HepG2 (cell line): ENCODE results near the gene TTC32. TPM values are rescaled to one million over a fixed set of nuclear protein-coding genes. Genes with fewer than 3 reads are reported as not detected.
A peak's percentile ranks its signal among the peaks of the same experiment; 100 is the strongest.

Experiments used
- ASH2L ChIP-seq: fragments of 300-600, 200-600 bp; sonication (generic); IDR thresholded peaks from 2 replicates; pipeline ENCODE4 v1.7.0; 2017; ENCODE audit warnings: low read depth, mild to moderate bottlenecking, moderate library complexity, mixed read lengths, low read length; ENCODE audit not compliant: insufficient read length
- ATRX ChIP-seq: sonication (generic); formaldehyde crosslinking; IDR thresholded peaks from 2 replicates; pipeline ENCODE4 v1.4.0; 2020; ENCODE audit warnings: missing genetic modification reagents, borderline replicate concordance
- BRD4 ChIP-seq: sonication (generic); formaldehyde crosslinking; IDR thresholded peaks from 2 replicates; pipeline ENCODE4 v1.4.0; 2020; ENCODE audit warnings: missing genetic modification reagents
- EP300 ChIP-seq, 3 experiments: sonication (generic) in 1 of 3; formaldehyde crosslinking in 1 of 3; IDR thresholded peaks; 2 replicates each; pipeline versions ENCODE4 v1.5.1 to v1.6.1; 2011 to 2020; ENCODE audit warnings: low read depth in 2 of 3, low read length in 2 of 3, borderline replicate concordance in 1 of 3, improper control_type of control experiment in 1 of 3, mild to moderate bottlenecking in 1 of 3, missing genetic modification reagents in 1 of 3, moderate library complexity in 1 of 3
- GZF1 ChIP-seq: sonication (generic); formaldehyde crosslinking; IDR thresholded peaks from 2 replicates; pipeline ENCODE4 v1.5.1; 2020; ENCODE audit warnings: mild to moderate bottlenecking, missing genetic modification reagents
- POGZ ChIP-seq: sonication (generic); formaldehyde crosslinking; IDR thresholded peaks from 2 replicates; pipeline ENCODE4 v1.4.0; 2020; ENCODE audit warnings: mild to moderate bottlenecking, missing genetic modification reagents
- SOX13 ChIP-seq, 3 experiments: fragments of 450-650 bp in 1 of 3; sonication (generic) in 1 of 3; formaldehyde crosslinking in 1 of 3; IDR thresholded peaks in 2 of 3; conservative IDR thresholded peaks in 1 of 3; 2 replicates each; pipeline versions ENCODE4 v1.5.0 to v1.6.1; 2016 to 2020; ENCODE audit warnings: antibody characterized with exemption in 1 of 3, mild to moderate bottlenecking in 1 of 3, missing compliant biosample characterization in 1 of 3, missing genetic modification reagents in 1 of 3, moderate library complexity in 1 of 3
- ZFYVE20 ChIP-seq: sonication (generic); formaldehyde crosslinking; IDR thresholded peaks from 2 replicates; pipeline ENCODE4 v1.8.0; 2023; ENCODE audit warnings: low read depth, mild to moderate bottlenecking, moderate library complexity, missing genetic modification reagents, borderline replicate concordance
- ZNF3 ChIP-seq: IDR thresholded peaks from 2 replicates; pipeline ENCODE4 v1.7.0; 2017; ENCODE audit warnings: inconsistent platforms
- polyA plus RNA-seq, 8 experiments: library from polyadenylated mRNA; depleted of rRNA in 3 of 8; stranded (reverse) in 7 of 8; unstranded in 1 of 8; fragments of >200 nt; fragmentation: Illumina TruSeq in 4 of 8; extraction: Trizol in 4 of 8; gene quantifications; 2 replicates each; pipeline versions ENCODE4 v1.2.1 to v1.2.3, GENCODE V29; 2011 to 2016; ENCODE audit warnings: low read depth in 4 of 8, missing spikeins in 1 of 8, mixed read lengths in 1 of 8; ENCODE audit not compliant: insufficient read depth in 1 of 8
- total RNA-seq, 5 experiments: library from RNA; depleted of rRNA; stranded (reverse); fragments of >200 nt; fragmentation: Illumina TruSeq; extraction: Trizol; gene quantifications; 2 replicates each; pipeline ENCODE4 v1.2.3, GENCODE V29; 2016; ENCODE audit warnings: low read depth in 1 of 5
- TF ChIP-seq, protein P1 (sequence below), 2 experiments: sonication (generic) in 1 of 2; formaldehyde crosslinking in 1 of 2; IDR thresholded peaks; 2 replicates each; pipeline versions ENCODE4 v1.6.1 to v1.9.0; 2014 to 2022; ENCODE audit warnings: antibody characterized with exemption in 1 of 2, borderline replicate concordance in 1 of 2, inconsistent platforms in 1 of 2, low read depth in 1 of 2, missing genetic modification reagents in 1 of 2
- TF ChIP-seq, protein P2 (sequence below): sonication (generic); formaldehyde crosslinking; conservative IDR thresholded peaks from 2 replicates; pipeline ENCODE4 v1.4.0; 2020; ENCODE audit warnings: mild to moderate bottlenecking, missing genetic modification reagents, moderate library complexity
- TF ChIP-seq, protein P3 (sequence below): sonication (generic); formaldehyde crosslinking; IDR thresholded peaks from 2 replicates; pipeline ENCODE4 v1.8.0; 2022; ENCODE audit warnings: missing genetic modification reagents, mild to moderate bottlenecking, borderline replicate concordance
- TF ChIP-seq, protein P4 (sequence below): IDR thresholded peaks from 2 replicates; pipeline ENCODE4 v1.6.1; 2016; ENCODE audit warnings: low read depth, control low read depth

The TTC32 gene
- total and polyA plus RNA-seq, 2 of the 13 experiments (the other 11 are each of a cell fraction or from before 2014, with no cell fraction given) = 21.6 to 38.3 TPM

DNA sequence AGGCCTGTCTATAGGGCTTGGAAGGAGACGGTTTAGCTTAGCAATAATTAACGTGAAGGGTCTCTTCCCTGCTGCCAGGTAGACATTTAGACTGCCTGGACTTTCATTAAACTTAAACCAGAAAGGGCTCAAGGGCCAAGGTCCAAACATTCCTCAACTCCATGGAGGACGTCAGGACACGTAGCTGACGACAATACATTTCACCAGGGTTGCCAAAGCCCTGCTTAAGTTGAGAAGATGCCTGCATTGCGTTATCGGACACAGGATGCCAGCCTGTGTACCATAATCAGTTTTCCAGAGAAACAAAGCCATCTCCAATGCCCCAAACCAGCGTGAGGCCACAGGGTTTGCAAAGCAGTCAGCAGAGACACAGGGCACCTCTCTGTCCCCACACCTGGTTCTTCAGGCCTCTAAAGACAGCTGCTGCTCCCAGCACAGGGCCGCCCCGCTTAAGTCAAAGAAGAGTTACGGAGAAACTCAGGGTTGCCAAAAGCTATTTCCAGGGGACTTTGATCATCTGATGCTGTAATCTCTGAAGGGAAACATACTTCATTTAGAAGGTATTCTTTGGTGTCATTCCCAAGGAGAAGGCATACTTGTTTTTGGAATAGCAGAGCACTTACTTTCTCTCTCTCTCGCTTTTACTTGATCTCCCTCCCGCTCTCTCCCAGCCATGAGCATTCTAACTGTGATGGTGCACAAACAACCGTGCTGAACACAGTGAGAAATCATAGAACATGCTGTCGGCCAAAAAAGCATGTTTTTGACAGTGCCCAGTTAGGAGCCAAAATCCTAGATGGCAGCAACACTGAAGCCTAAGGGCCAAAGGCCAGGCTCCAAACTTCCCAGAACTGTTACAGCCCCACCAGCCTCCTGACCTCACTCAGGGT lies 46.0 kb downstream of the TTC32 start (continued):
- TF ChIP-seq, protein P1, sequence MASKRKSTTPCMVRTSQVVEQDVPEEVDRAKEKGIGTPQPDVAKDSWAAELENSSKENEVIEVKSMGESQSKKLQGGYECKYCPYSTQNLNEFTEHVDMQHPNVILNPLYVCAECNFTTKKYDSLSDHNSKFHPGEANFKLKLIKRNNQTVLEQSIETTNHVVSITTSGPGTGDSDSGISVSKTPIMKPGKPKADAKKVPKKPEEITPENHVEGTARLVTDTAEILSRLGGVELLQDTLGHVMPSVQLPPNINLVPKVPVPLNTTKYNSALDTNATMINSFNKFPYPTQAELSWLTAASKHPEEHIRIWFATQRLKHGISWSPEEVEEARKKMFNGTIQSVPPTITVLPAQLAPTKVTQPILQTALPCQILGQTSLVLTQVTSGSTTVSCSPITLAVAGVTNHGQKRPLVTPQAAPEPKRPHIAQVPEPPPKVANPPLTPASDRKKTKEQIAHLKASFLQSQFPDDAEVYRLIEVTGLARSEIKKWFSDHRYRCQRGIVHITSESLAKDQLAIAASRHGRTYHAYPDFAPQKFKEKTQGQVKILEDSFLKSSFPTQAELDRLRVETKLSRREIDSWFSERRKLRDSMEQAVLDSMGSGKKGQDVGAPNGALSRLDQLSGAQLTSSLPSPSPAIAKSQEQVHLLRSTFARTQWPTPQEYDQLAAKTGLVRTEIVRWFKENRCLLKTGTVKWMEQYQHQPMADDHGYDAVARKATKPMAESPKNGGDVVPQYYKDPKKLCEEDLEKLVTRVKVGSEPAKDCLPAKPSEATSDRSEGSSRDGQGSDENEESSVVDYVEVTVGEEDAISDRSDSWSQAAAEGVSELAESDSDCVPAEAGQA (IDR thresholded peaks at IDR 0.05; ENCODE audit: low read depth) = peak; percentile 41; the same call in 1 of the 2 replicates
- TF ChIP-seq, protein P1 (CRISPR knock-in tag; IDR thresholded peaks at IDR 0.05; ENCODE audit: borderline replicate concordance) = no peak
- 0 out of 4 replicates have a peak, but pooled peaks of 1 of the 2 experiments have one; percentile 2 for TF ChIP-seq EP300 (IDR thresholded peaks at IDR 0.05; ENCODE audit: low read depth in 2 of 2, low read length in 2 of 2)
- TF ChIP-seq EP300 (CRISPR knock-in tag; IDR thresholded peaks at IDR 0.05; ENCODE audit: borderline replicate concordance) = no peak
- TF ChIP-seq ASH2L = no peak
- no peak for TF ChIP-seq ATRX (CRISPR knock-in tag)
- TF ChIP-seq, protein P2, sequence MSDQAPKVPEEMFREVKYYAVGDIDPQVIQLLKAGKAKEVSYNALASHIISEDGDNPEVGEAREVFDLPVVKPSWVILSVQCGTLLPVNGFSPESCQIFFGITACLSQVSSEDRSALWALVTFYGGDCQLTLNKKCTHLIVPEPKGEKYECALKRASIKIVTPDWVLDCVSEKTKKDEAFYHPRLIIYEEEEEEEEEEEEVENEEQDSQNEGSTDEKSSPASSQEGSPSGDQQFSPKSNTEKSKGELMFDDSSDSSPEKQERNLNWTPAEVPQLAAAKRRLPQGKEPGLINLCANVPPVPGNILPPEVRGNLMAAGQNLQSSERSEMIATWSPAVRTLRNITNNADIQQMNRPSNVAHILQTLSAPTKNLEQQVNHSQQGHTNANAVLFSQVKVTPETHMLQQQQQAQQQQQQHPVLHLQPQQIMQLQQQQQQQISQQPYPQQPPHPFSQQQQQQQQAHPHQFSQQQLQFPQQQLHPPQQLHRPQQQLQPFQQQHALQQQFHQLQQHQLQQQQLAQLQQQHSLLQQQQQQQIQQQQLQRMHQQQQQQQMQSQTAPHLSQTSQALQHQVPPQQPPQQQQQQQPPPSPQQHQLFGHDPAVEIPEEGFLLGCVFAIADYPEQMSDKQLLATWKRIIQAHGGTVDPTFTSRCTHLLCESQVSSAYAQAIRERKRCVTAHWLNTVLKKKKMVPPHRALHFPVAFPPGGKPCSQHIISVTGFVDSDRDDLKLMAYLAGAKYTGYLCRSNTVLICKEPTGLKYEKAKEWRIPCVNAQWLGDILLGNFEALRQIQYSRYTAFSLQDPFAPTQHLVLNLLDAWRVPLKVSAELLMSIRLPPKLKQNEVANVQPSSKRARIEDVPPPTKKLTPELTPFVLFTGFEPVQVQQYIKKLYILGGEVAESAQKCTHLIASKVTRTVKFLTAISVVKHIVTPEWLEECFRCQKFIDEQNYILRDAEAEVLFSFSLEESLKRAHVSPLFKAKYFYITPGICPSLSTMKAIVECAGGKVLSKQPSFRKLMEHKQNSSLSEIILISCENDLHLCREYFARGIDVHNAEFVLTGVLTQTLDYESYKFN (CRISPR knock-in tag) = peak; percentile 84
- TF ChIP-seq, protein P3, sequence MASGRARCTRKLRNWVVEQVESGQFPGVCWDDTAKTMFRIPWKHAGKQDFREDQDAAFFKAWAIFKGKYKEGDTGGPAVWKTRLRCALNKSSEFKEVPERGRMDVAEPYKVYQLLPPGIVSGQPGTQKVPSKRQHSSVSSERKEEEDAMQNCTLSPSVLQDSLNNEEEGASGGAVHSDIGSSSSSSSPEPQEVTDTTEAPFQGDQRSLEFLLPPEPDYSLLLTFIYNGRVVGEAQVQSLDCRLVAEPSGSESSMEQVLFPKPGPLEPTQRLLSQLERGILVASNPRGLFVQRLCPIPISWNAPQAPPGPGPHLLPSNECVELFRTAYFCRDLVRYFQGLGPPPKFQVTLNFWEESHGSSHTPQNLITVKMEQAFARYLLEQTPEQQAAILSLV = no peak
- TF ChIP-seq BRD4 (CRISPR knock-in tag) = no peak
- TF ChIP-seq SOX13 (IDR thresholded peaks at IDR 0.05) = no peak
- 0 out of 4 replicates have a peak, but pooled peaks of 1 of the 2 experiments have one; percentile 14 for TF ChIP-seq SOX13 (CRISPR knock-in tag; conservative IDR thresholded peaks at IDR 0.05 in 1 of 2, IDR thresholded peaks at IDR 0.05 in 1 of 2)
- no peak for TF ChIP-seq ZFYVE20 (CRISPR knock-in tag)
- TF ChIP-seq, protein P4, sequence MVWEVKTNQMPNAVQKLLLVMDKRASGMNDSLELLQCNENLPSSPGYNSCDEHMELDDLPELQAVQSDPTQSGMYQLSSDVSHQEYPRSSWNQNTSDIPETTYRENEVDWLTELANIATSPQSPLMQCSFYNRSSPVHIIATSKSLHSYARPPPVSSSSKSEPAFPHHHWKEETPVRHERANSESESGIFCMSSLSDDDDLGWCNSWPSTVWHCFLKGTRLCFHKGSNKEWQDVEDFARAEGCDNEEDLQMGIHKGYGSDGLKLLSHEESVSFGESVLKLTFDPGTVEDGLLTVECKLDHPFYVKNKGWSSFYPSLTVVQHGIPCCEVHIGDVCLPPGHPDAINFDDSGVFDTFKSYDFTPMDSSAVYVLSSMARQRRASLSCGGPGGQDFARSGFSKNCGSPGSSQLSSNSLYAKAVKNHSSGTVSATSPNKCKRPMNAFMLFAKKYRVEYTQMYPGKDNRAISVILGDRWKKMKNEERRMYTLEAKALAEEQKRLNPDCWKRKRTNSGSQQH (CRISPR knock-in tag) = no peak; the same call in 1 of the 2 replicates
- peak; percentile 44; the same call in 1 of the 2 replicates for TF ChIP-seq POGZ (CRISPR knock-in tag)
- no peak for TF ChIP-seq ZNF3 (CRISPR knock-in tag)
- TF ChIP-seq GZF1 (CRISPR knock-in tag) = no peak
